ENCODE measurements around the gene DDX56.

The DDX56 gene

DNA sequence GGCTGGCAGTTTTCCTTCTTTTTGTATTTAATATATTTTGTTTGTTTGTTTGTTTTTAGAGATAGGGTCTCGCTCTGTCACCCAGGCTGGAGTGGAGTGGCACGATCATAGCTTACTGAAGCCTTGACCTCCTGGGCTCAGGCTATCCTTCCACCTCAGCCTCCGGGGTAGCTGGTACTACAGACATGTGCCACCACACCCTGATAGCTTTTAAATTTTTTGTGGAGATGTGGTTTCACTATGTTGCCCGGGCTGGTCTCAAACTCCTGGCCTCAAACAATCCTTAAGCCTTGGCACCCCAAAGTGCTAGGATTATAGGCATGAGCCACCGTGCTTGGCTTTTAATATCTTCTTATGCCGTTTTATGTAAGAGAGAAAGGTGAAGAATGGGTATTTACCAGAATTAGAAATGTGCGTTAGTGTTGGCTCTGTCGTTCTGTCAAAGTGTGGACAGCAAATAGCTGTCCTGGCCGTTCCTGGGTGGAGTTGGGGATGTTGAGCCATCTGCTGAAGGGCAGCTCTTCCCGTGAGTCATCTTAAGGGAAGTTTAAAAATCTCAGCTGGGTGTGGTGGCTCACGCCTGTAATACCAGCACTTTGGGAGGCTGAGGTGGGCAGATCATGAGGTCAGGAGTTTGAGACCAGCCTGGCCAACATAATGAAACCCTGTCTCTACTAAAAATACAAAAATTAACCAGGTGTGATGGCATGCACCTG, 47.5 kb upstream of the DDX56 start:
- Histone ChIP-seq H3K9me3 (ENCODE audit: insufficient read depth, low read length) (no peaks in the 10 kb centered on the region), H3K27me3 (ENCODE audit: low read depth, low read length) (no peaks in the 10 kb centered on the region), H4K20me1 (ENCODE audit: insufficient read depth, low read length) (peaks cover 20% of the 10 kb centered on the region), H3K36me3 (replicated peaks; ENCODE audit: low read depth, low read length) (peaks cover 13% of the 10 kb centered on the region), H3K4me2 (ENCODE audit: low read length) (no peak overlapping the region), H2AFZ (ENCODE audit: low read depth, low read length) (no peak overlapping the region), H3K9ac (ENCODE audit: low read length) (no peak overlapping the region), H3K79me2 (ENCODE audit: low read length) (peaks cover 90% of the 10 kb centered on the region), H3K27ac (ENCODE audit: low read length) (no peak overlapping the region), H3K4me3 (ENCODE audit: low read length) (no peak overlapping the region), H3K4me1 (ENCODE audit: low read length) (peaks cover 40% of the 10 kb centered on the region)
- TF ChIP-seq, protein P1, sequence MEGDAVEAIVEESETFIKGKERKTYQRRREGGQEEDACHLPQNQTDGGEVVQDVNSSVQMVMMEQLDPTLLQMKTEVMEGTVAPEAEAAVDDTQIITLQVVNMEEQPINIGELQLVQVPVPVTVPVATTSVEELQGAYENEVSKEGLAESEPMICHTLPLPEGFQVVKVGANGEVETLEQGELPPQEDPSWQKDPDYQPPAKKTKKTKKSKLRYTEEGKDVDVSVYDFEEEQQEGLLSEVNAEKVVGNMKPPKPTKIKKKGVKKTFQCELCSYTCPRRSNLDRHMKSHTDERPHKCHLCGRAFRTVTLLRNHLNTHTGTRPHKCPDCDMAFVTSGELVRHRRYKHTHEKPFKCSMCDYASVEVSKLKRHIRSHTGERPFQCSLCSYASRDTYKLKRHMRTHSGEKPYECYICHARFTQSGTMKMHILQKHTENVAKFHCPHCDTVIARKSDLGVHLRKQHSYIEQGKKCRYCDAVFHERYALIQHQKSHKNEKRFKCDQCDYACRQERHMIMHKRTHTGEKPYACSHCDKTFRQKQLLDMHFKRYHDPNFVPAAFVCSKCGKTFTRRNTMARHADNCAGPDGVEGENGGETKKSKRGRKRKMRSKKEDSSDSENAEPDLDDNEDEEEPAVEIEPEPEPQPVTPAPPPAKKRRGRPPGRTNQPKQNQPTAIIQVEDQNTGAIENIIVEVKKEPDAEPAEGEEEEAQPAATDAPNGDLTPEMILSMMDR (IDR thresholded peaks at IDR 0.05; ENCODE audit: low read depth, low read length): no peak
- no peak for TF ChIP-seq EZH2phosphoT487 (IDR thresholded peaks at IDR 0.05; ENCODE audit: low read depth)

DNA sequence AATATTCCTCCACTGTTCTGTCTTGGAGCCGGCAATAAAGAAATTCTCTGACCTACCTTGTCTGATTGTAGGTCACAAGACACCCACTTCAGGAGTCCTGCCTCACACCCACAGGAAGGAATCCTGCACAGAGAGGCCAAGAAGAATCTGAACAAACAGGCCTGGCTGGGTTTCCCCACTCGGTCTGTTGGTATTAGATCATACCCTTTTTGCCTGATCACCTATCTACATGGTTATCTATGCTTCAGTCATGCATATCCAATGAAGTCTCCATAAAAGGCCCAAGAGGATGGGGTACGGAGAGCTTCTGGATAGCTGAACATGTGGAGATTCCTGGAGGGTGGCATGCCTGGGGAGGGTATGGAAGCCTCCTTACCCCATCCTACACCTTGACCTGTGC, 45.0 kb upstream of the DDX56 start:
- H4K20me1 ChIP-seq (ENCODE audit: insufficient read depth, low read length): peaks cover 41% of the 10 kb centered on the region
- H3K9me3 ChIP-seq (ENCODE audit: insufficient read depth, low read length): no peaks in the 10 kb centered on the region
- no peak overlapping the region for H3K4me3 ChIP-seq (ENCODE audit: low read length)
- H3K4me1 ChIP-seq (ENCODE audit: low read length): peaks cover 47% of the 10 kb centered on the region
- peaks cover 96% of the 10 kb centered on the region for H3K79me2 ChIP-seq (ENCODE audit: low read length)
- H3K36me3 ChIP-seq (replicated peaks; ENCODE audit: low read depth, low read length): no peaks in the 10 kb centered on the region
- TF ChIP-seq EZH2phosphoT487 (IDR thresholded peaks at IDR 0.05; ENCODE audit: low read depth): no peak
- TF ChIP-seq, protein P1 (IDR thresholded peaks at IDR 0.05; ENCODE audit: low read depth, low read length): no peak
- H3K9ac ChIP-seq (ENCODE audit: low read length): no peak overlapping the region
- no peak overlapping the region for H2AFZ ChIP-seq (ENCODE audit: low read depth, low read length)
- H3K27ac ChIP-seq (ENCODE audit: low read length): no peak overlapping the region
- no peaks in the 10 kb centered on the region for H3K27me3 ChIP-seq (ENCODE audit: low read depth, low read length)
- no peak overlapping the region for H3K4me2 ChIP-seq (ENCODE audit: low read length)

DNA sequence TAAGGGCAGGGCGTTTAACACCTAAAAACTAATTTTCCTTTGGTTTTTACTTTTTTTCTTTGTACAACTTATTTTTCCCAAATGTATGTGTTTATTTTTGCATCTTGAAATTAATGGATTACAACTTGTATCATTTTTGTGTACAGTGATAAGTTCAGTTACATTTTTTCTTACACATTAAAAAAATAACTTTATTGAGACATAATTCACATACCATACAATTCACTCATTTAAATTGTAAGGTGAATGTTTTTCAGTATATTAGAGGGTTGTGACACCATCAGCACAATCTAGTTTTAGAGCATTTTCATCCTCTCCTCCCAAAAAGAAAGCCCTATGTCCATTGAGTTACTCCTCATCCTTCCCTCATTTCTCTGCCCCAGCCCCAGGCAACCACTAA, 44.3 kb upstream of the DDX56 start:
- H3K9ac ChIP-seq (ENCODE audit: low read length): no peak overlapping the region
- no peaks in the 10 kb centered on the region for H3K27me3 ChIP-seq (ENCODE audit: low read depth, low read length)
- H3K36me3 ChIP-seq (replicated peaks; ENCODE audit: low read depth, low read length): no peaks in the 10 kb centered on the region
- H3K27ac ChIP-seq (ENCODE audit: low read length): no peak overlapping the region
- peaks cover 41% of the 10 kb centered on the region for H4K20me1 ChIP-seq (ENCODE audit: insufficient read depth, low read length)
- no peak overlapping the region for H2AFZ ChIP-seq (ENCODE audit: low read depth, low read length)
- H3K9me3 ChIP-seq (ENCODE audit: insufficient read depth, low read length): no peaks in the 10 kb centered on the region
- no peak overlapping the region for H3K4me2 ChIP-seq (ENCODE audit: low read length)
- TF ChIP-seq, protein P1 (IDR thresholded peaks at IDR 0.05; ENCODE audit: low read depth, low read length): no peak
- no peak for TF ChIP-seq EZH2phosphoT487 (IDR thresholded peaks at IDR 0.05; ENCODE audit: low read depth)
- peaks cover 40% of the 10 kb centered on the region for H3K4me1 ChIP-seq (ENCODE audit: low read length)
- H3K79me2 ChIP-seq (ENCODE audit: low read length): peaks cover 96% of the 10 kb centered on the region
- H3K4me3 ChIP-seq (ENCODE audit: low read length): no peak overlapping the region

DNA sequence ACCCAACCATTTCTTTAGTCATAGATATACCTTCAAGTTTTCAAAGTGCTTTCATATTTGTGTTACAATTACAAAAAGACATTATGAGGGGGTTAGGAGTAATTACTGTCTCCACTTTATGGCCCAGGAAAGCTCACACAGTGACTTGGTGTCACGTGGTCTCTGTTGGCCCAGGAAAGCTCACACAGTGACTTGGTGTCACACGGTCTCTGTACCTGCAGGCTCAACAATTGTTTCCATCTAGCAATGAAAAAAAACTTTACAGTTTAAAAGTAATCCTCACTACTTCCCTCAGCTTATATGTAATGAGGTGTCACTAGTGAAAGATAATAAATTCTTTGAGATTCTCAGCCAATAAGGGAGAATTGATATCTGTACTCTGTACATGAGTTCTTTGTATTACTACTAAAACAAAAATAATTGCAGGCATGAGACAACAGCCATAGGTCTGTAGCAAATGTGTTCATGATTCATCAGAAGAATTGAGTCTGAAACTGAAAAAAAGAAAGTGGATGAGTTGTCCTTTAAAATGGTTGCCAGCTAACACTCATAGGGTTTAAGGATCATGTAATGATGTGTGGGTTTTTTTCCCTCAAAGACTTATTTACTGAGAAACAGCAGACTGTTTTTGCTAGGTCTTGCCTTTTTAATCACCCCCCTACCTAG, 43.6 kb upstream of the DDX56 start:
- Histone ChIP-seq H3K4me3 (ENCODE audit: low read length) (no peak overlapping the region), H2AFZ (ENCODE audit: low read depth, low read length) (no peak overlapping the region), H3K9ac (ENCODE audit: low read length) (no peak overlapping the region), H3K79me2 (ENCODE audit: low read length) (peaks cover 96% of the 10 kb centered on the region), H3K36me3 (replicated peaks; ENCODE audit: low read depth, low read length) (no peaks in the 10 kb centered on the region), H4K20me1 (ENCODE audit: insufficient read depth, low read length) (peaks cover 41% of the 10 kb centered on the region), H3K9me3 (ENCODE audit: insufficient read depth, low read length) (no peaks in the 10 kb centered on the region), H3K27me3 (ENCODE audit: low read depth, low read length) (no peaks in the 10 kb centered on the region), H3K4me1 (ENCODE audit: low read length) (peaks cover 33% of the 10 kb centered on the region), H3K4me2 (ENCODE audit: low read length) (no peak overlapping the region), H3K27ac (ENCODE audit: low read length) (no peak overlapping the region)
- TF ChIP-seq, protein P1 (IDR thresholded peaks at IDR 0.05; ENCODE audit: low read depth, low read length): no peak
- no peak for TF ChIP-seq EZH2phosphoT487 (IDR thresholded peaks at IDR 0.05; ENCODE audit: low read depth)
